Neural cell (in vitro differentiated cells): ENCODE measurements around the gene TM9SF2. TPM values are rescaled to one million over a fixed set of nuclear protein-coding genes. Genes with fewer than 3 reads are reported as not detected.

Source experiments
- H2AFZ ChIP-seq: fragments of 200-600, 300-800 bp; sonication (generic), shearing (Covaris generic); 2 replicates; pipeline ENCODE4 v1.6.0; 2014; ENCODE audit warnings: low read depth, mild to moderate bottlenecking, antibody characterized with exemption, low read length, moderate library complexity
- H3F3A ChIP-seq: fragments of 200-600 bp; shearing (Covaris generic); 2 replicates; pipeline ENCODE4 v1.6.1; 2016; ENCODE audit warnings: mild to moderate bottlenecking, moderate library complexity, mixed read lengths, antibody characterized with exemption, low read length; ENCODE audit not compliant: insufficient read depth, poor library complexity, severe bottlenecking
- H3K27ac ChIP-seq: fragments of 200-600, 300-800 bp; sonication (generic), shearing (Covaris generic); 2 replicates; pipeline ENCODE4 v1.5.1; 2014; ENCODE audit warnings: mild to moderate bottlenecking, low read length, moderate library complexity
- H3K27me3 ChIP-seq: fragments of 300-800, 200-600 bp; sonication (generic), shearing (Covaris generic); 2 replicates; pipeline ENCODE4 v1.6.0; 2014; ENCODE audit warnings: mild to moderate bottlenecking, low read depth, low read length, moderate library complexity; ENCODE audit not compliant: insufficient read depth
- H3K36me3 ChIP-seq: fragments of 300-800, 200-600 bp; sonication (generic), shearing (Covaris generic); 2 replicates; pipeline ENCODE4 v1.5.1; 2014; ENCODE audit warnings: mild to moderate bottlenecking, antibody characterized with exemption, low read length, moderate library complexity; ENCODE audit not compliant: insufficient read depth
- H3K4me2 ChIP-seq: fragments of 300-800, 200-600 bp; sonication (generic), shearing (Covaris generic); 2 replicates; pipeline ENCODE4 v1.6.0; 2014; ENCODE audit warnings: mild to moderate bottlenecking, low read length
- H3K4me3 ChIP-seq: fragments of 300-800, 200-600 bp; sonication (generic), shearing (Covaris generic); 2 replicates; pipeline ENCODE4 v1.5.1; 2014; ENCODE audit warnings: mild to moderate bottlenecking, low read length, moderate library complexity
- H3K79me2 ChIP-seq: fragments of 200-600 bp; shearing (Covaris generic); replicated peaks from 2 replicates; pipeline ENCODE4 v1.6.0; 2014; ENCODE audit warnings: mild to moderate bottlenecking, low read length, moderate library complexity; ENCODE audit not compliant: insufficient read depth
- H3K9ac ChIP-seq: fragments of 300-800, 200-600 bp; sonication (generic), shearing (Covaris generic); 2 replicates; pipeline ENCODE4 v1.6.1; 2016; ENCODE audit warnings: mild to moderate bottlenecking, low read length, mixed read lengths
- H3K9me2 ChIP-seq: fragments of 200-600 bp; shearing (Covaris generic); 2 replicates; pipeline ENCODE4 v1.6.1; 2016; ENCODE audit warnings: mild to moderate bottlenecking, low read length, mixed read lengths; ENCODE audit not compliant: insufficient read depth
- H3K9me3 ChIP-seq: fragments of 200-600, 300-800 bp; sonication (generic), shearing (Covaris generic); 2 replicates; pipeline ENCODE4 v1.6.1; 2016; ENCODE audit warnings: mild to moderate bottlenecking, mixed run types, low read length, moderate library complexity, mixed read lengths
- H4K20me1 ChIP-seq: fragments of 200-600 bp; shearing (Covaris generic); 2 replicates; pipeline ENCODE4 v1.6.1; 2016; ENCODE audit warnings: mild to moderate bottlenecking, mixed run types; ENCODE audit not compliant: insufficient read depth
- CTCF ChIP-seq: fragments of 450-650 bp; IDR thresholded peaks from 2 replicates; pipeline ENCODE4 v1.5.1; 2014; ENCODE audit warnings: antibody characterized with exemption, mild to moderate bottlenecking, moderate library complexity; ENCODE audit not compliant: poor library complexity, severe bottlenecking
- EP300 ChIP-seq: fragments of 450-650 bp; conservative IDR thresholded peaks from 2 replicates; pipeline ENCODE4 v1.6.1; 2014; ENCODE audit warnings: antibody characterized with exemption, mild to moderate bottlenecking, moderate library complexity; ENCODE audit not compliant: poor library complexity, severe bottlenecking
- EZH2 ChIP-seq: fragments of 200-600, 300-800 bp; shearing (Covaris generic), sonication (generic); IDR thresholded peaks from 2 replicates; pipeline ENCODE4 v1.6.1; 2014; ENCODE audit warnings: antibody characterized with exemption, low read length, borderline replicate concordance, mild to moderate bottlenecking; ENCODE audit not compliant: insufficient read depth, poor library complexity, severe bottlenecking
- MXI1 ChIP-seq: fragments of 450-650 bp; conservative IDR thresholded peaks from 2 replicates; pipeline ENCODE4 v1.6.1; 2014; ENCODE audit warnings: antibody characterized with exemption, mild to moderate bottlenecking; ENCODE audit not compliant: poor library complexity, severe bottlenecking
- POLR2AphosphoS5 ChIP-seq: IDR thresholded peaks from 2 replicates; pipeline ENCODE4 v1.6.1; 2012
- RAD21 ChIP-seq: fragments of 450-650 bp; conservative IDR thresholded peaks from 2 replicates; pipeline ENCODE4 v1.6.1; 2014; ENCODE audit warnings: antibody characterized with exemption, mild to moderate bottlenecking, moderate library complexity
- REST ChIP-seq: IDR thresholded peaks from 2 replicates; pipeline ENCODE4 v1.6.1; 2012; ENCODE audit warnings: borderline replicate concordance
- SMC3 ChIP-seq: fragments of 450-650 bp; conservative IDR thresholded peaks from 2 replicates; pipeline ENCODE4 v1.6.1; 2014; ENCODE audit warnings: antibody characterized with exemption, mild to moderate bottlenecking, moderate library complexity; ENCODE audit not compliant: poor library complexity
- TAF1 ChIP-seq: IDR thresholded peaks from 2 replicates; pipeline ENCODE4 v1.6.1; 2012; ENCODE audit warnings: low read depth
- polyA plus RNA-seq: library from polyadenylated mRNA; depleted of rRNA; stranded (reverse); fragments of >200 nt; gene quantifications from 2 replicates; pipeline ENCODE4 v1.2.3, GENCODE V29; 2014

Gene TM9SF2
- polyA plus RNA-seq, 1 donor from 2014 or later, result 128 TPM

- Histone ChIP-seq H3K79me2 (no peaks in the 10 kb centered on the region), H3K9me2 (no peaks in the 10 kb centered on the region), H3K9me3 (no peaks in the 10 kb centered on the region), H3F3A (no peaks in the 10 kb centered on the region), H4K20me1 (no peaks in the 10 kb centered on the region), H3K36me3 (no peaks in the 10 kb centered on the region), H2AFZ (no peak overlapping the region), H3K9ac (no peak overlapping the region), H3K4me2 (no peak overlapping the region), H3K4me3 (no peak overlapping the region), H3K27me3 (no peaks in the 10 kb centered on the region), H3K27ac (no peak overlapping the region)
- TF ChIP-seq RAD21 (no peak), REST (no peak), EP300 (no peak), TAF1 (no peak), CTCF (no peak), MXI1 (no peak), POLR2AphosphoS5 (no peak), SMC3 (no peak), EZH2 (no peak)
Observed at GRCh38 chr13:99545361-99545760, 44.1 kb downstream of the TM9SF2 start.

DNA sequence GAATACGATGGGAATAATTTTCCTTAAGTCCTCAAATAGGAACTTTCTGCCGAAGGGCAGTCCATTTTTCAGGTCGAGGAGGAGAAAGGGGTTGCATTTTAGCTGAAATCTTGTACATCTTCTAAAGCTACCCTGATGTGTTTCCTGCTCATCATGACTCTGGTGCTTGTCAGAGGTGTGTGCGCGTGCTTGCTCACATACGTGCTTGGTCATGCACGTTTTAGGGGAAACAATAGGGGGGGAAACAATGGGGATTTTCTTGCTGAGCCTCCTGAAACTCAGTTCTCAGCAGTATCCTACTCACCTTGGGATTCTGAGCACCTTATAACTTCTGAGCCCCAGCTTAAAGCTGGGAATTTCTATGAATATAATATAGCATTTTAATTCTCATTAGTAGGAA, 44.7 kb downstream of the TM9SF2 start:
- Histone ChIP-seq H3F3A (no peaks in the 10 kb centered on the region), H3K4me2 (no peak overlapping the region), H3K9ac (no peak overlapping the region), H3K4me3 (no peak overlapping the region), H3K36me3 (no peaks in the 10 kb centered on the region), H4K20me1 (no peaks in the 10 kb centered on the region), H3K9me3 (no peaks in the 10 kb centered on the region), H3K27ac (no peak overlapping the region), H3K27me3 (no peaks in the 10 kb centered on the region), H3K79me2 (no peaks in the 10 kb centered on the region), H3K9me2 (no peaks in the 10 kb centered on the region), H2AFZ (no peak overlapping the region)
- TF ChIP-seq SMC3, result no peak
- TF ChIP-seq TAF1, result no peak
- TF ChIP-seq EP300, result no peak
- no peak for TF ChIP-seq CTCF
- no peak for TF ChIP-seq REST
